Left kidney (tissue), 2 donors: Measurements from ENCODE around the gene LYPD5. TPM values are rescaled to one million over a fixed set of nuclear protein-coding genes. Genes with fewer than 3 reads are reported as not detected.

ENCODE experiments used
- DNase-seq: peaks from one replicate; pipeline ENCODE4 v3.0.0-alpha.2; 2013
- polyA plus RNA-seq: library from polyadenylated mRNA; unstranded; fragments of 120-200 nt; gene quantifications from one replicate; pipeline ENCODE4 v1.2.1, GENCODE V29; 2013; ENCODE audit not compliant: insufficient read length

Gene LYPD5
- polyA plus RNA-seq, 1 donor, result 0.33 TPM

- no peak for DNase-seq
Observed at GRCh38 chr19:43754253-43754502, 48.1 kb downstream of the LYPD5 start.

- DNase-seq, result no peak
Observed at GRCh38 chr19:43752287-43752875, 49.9 kb downstream of the LYPD5 start.

DNA sequence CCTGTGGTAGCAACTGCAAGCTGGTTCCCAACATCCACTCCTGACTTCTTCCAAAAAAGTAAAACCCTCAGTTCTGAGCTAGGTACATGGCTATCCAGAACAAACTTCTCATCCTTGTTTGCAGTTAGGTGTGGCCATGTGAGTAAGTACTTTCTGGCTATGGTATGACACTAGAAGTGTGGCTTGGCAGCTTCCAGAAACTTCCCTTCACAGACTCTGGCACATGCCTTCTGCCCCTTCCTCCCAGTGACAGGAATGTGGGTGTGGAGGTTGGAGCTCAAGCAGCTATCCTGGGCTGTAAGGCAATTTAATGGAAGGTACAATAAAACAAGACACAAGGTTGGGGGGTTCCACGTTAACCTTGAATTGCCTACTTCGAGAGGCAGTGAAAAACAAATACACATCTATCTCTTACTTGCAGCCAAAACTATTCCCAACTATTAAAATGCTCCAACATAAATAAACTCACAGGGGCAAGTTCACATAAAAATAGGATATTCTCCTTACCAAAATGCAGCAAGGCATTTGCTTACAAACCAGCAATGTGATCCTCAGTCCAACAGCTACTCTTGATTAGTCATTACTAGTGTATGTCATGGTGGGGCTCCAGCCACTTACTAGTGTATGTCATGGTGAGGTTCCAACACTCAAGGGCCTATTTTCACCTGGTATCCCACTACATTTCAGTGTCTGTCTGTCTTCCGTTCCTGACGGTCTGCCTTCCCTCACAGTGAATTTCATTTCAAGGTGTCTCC lies 50.6 kb downstream of the LYPD5 start:
- DNase-seq, result no peak

GRCh38 chr19:43749898-43750297 lies 52.3 kb downstream of the LYPD5 start:
- DNase-seq, result no peak

DNA sequence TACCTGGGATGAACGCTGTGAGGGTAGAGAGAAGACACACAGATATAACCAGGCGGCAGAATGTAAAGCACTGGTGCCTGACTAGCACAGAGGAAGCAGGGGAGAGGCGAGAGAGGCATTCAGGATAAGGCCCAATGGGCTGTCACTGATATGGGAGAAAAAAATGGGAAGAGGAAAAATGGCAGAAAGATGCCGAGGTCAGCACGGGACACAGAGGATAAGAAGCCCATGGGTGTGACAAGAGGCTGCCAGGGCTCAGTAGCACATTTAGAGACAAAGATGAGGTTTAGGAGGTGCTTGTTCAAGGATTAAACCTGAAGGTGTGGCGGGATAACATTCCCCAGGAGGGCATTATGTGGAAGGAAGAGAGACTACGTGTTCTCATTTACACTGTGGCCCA lies 53.1 kb downstream of the LYPD5 start:
- no peak for DNase-seq

DNA sequence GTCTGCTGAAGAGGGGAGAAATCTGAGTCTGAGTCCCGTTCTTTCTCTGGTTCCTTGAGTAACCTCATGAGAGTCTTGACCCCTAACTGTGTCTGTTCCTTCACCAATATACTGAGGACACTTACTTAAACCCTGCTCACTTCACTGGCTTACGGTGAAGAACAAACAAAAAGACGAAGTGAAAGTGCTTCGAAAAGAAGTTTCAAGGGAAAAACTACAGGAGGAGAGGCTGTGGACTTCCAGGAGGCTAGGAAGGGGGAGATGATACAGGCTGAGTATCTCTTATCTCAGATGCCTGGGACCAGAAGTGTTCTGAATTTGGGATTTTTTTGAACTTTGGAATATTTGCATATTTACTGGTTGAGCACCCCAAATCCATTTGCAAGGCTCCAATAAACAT lies 53.6 kb downstream of the LYPD5 start:
- no peak for DNase-seq

GRCh38 chr19:43748205-43748594 lies 54.0 kb downstream of the LYPD5 start:
- no peak for DNase-seq

GRCh38 chr19:43747557-43748204 lies 54.6 kb downstream of the LYPD5 start:
- no peak for DNase-seq

Other genes starting within 250 kb of the LYPD5 start
- gene XRCC1, start 226.9 kb downstream of the LYPD5 start, polyA plus RNA-seq, result 58.6 TPM
- gene PINLYP, start 226.6 kb downstream of the LYPD5 start, polyA plus RNA-seq, result 19.2 TPM
- 19.5 TPM for gene IRGQ, start 206.3 kb downstream of the LYPD5 start, polyA plus RNA-seq
- gene ZNF576, start 205.9 kb downstream of the LYPD5 start, polyA plus RNA-seq, result 11.6 TPM
- gene SRRM5, start 190.4 kb downstream of the LYPD5 start, polyA plus RNA-seq, result 1.1 TPM
- gene ZNF428, start 182.8 kb downstream of the LYPD5 start, polyA plus RNA-seq, result 72.8 TPM
- gene CADM4, start 162.6 kb downstream of the LYPD5 start, polyA plus RNA-seq, result 43.0 TPM
- gene PLAUR, start 132.3 kb downstream of the LYPD5 start, polyA plus RNA-seq, result 10.6 TPM
- gene IRGC, start 86.4 kb downstream of the LYPD5 start, polyA plus RNA-seq, result not detected
- 57.5 TPM for gene SMG9, start 47.5 kb downstream of the LYPD5 start, polyA plus RNA-seq
- 1.6 TPM for gene KCNN4, start 21.5 kb downstream of the LYPD5 start, polyA plus RNA-seq
- 24.5 TPM for gene ZNF283, start 24.9 kb upstream of the LYPD5 start, polyA plus RNA-seq
- 19.2 TPM for gene ZNF404, start 81.5 kb upstream of the LYPD5 start, polyA plus RNA-seq
- gene ZNF45, start 132.8 kb upstream of the LYPD5 start, polyA plus RNA-seq, result 32.5 TPM
- gene ZNF221, start 148.8 kb upstream of the LYPD5 start, polyA plus RNA-seq, result 8.0 TPM
- 18.8 TPM for gene ZNF155, start 181.7 kb upstream of the LYPD5 start, polyA plus RNA-seq
- 9.8 TPM for gene ZNF230, start 200.5 kb upstream of the LYPD5 start, polyA plus RNA-seq
- 11.8 TPM for gene ZNF222, start 222.9 kb upstream of the LYPD5 start, polyA plus RNA-seq
- gene ZNF223, start 249.6 kb upstream of the LYPD5 start, polyA plus RNA-seq, result 18.3 TPM